ENCODE measurements around the gene FKBP1A. TPM values are rescaled to one million over a fixed set of nuclear protein-coding genes. Genes with fewer than 3 reads are reported as not detected.

The FKBP1A gene
- total and polyA plus RNA-seq, 2 of the 4 experiments (the other 2 are of a cell fraction): 120 to 528 TPM

- Histone ChIP-seq H3K14ac (replicated peaks; ENCODE audit: low read depth, low read length) (0 out of 2 replicates have a peak overlapping the region, but pooled peaks have one; percentile 23), H3K4me2 (ENCODE audit: low read depth, low read length) (no peak overlapping the region), H3K79me1 (ENCODE audit: low read depth in 1 of 2, low read length in 2 of 2) (no peaks in the 10 kb centered on the region), H2BK15ac (ENCODE audit: low read depth, low read length) (no peak overlapping the region; the same call in 2 of the 3 replicates), H2BK5ac (ENCODE audit: low read depth, low read length, poor library complexity, severe bottlenecking) (peak overlapping the region; percentile 29), H3K4me1 (ENCODE audit: control insufficient read depth, insufficient read depth, low read length) (peaks cover 2% of the 10 kb centered on the region), H4K8ac (ENCODE audit: low read depth in 2 of 2, low read length in 2 of 2) (no peak overlapping the region), H3K4me3 (ENCODE audit: insufficient read depth, low read depth, low read length) (no peak overlapping the region), H3K56ac (ENCODE audit: extremely low read depth, insufficient read depth, low read length) (no peak overlapping the region), H4K5ac (ENCODE audit: low read depth, low read length) (no peak overlapping the region), H2AK5ac (ENCODE audit: low read depth, low read length) (peak overlapping the region; percentile 81), H3K27me3 (ENCODE audit: control insufficient read depth, insufficient read depth, low read length) (no peaks in the 10 kb centered on the region), H2AK9ac (replicated peaks; ENCODE audit: low read depth, low read length, poor library complexity) (no peak overlapping the region), H3K9me3 (ENCODE audit: control insufficient read depth, insufficient read depth, low read length) (no peaks in the 10 kb centered on the region), H3K18ac (ENCODE audit: low read depth, low read length) (peak overlapping the region; percentile 11; the same call in 1 of the 2 replicates), H3K36me3 (ENCODE audit: control insufficient read depth, insufficient read depth, low read length) (no peaks in the 10 kb centered on the region), H2BK20ac (ENCODE audit: low read depth, low read length) (peak overlapping the region; percentile 7; the same call in 1 of the 2 replicates), H3K23ac (ENCODE audit: low read depth, low read length) (no peak overlapping the region), H3K9me1 (ENCODE audit: insufficient read depth, low read length) (peaks cover 4% of the 10 kb centered on the region; the same call in 1 of the 2 replicates), H2BK120ac (ENCODE audit: low read depth, low read length) (peak overlapping the region; percentile 13; the same call in 1 of the 2 replicates), H2AFZ (replicated peaks; ENCODE audit: low read length, poor library complexity) (no peak overlapping the region), H3K27ac (ENCODE audit: insufficient read depth, low read length) (no peak overlapping the region), H3K4ac (ENCODE audit: low read depth, low read length) (peak overlapping the region; percentile 12; the same call in 1 of the 2 replicates), H3K9ac (ENCODE audit: low read depth, low read length) (no peak overlapping the region), H4K20me1 (ENCODE audit: insufficient read depth, low read length) (no peaks in the 10 kb centered on the region), H4K91ac (ENCODE audit: insufficient read depth, low read depth, low read length) (no peak overlapping the region)
- intact Hi-C loops (cut with micrococcal nuclease): loop anchor here (5.0 kb wide), 3 partner anchors 37 to 227 kb away; no protein-coding TSS in a partner anchor
- dilution Hi-C loops (cut with HindIII; ENCODE audit: low sequenced_read_pairs, unreplicated experiment): no loop called here
- POLR2A ChIA-PET (ENCODE audit: unreplicated experiment): interaction anchor here (0.6 kb wide), 1 partner anchor 41 kb away, joined by 6 read pairs; no protein-coding TSS in a partner anchor
- no TSS peak for BruUV-seq (replicated peaks)
- CTCF ChIA-PET: interaction anchor here (0.6 to 1.5 kb wide), 2 partner anchors 122 to 192 kb away, joined by 3 to 5 read pairs; no protein-coding TSS in a partner anchor
- DNase-seq (peak; percentile 92), ATAC-seq (ENCODE audit: low read depth) (peak; percentile 79)
- WGBS, 2 experiments (ENCODE audit: extremely low coverage in 2 of 2, insufficient read length in 1 of 2): no CpG with 5 or more reads among the region's 2 CpGs
- in situ Hi-C loops (cut with MboI; ENCODE audit: low sequenced_read_pairs): no loop called here
- no peak for TF ChIP-seq MXI1 (IDR thresholded peaks at IDR 0.05; ENCODE audit: borderline replicate concordance, low read depth, low read length)
- no peak for TF ChIP-seq CTCF (conservative IDR thresholded peaks at IDR 0.05; ENCODE audit: low read depth, low read length)
- TF ChIP-seq USF2 (IDR thresholded peaks at IDR 0.05; ENCODE audit: low read depth, low read length): no peak
- TF ChIP-seq CEBPB (IDR thresholded peaks at IDR 0.05; ENCODE audit: low read depth, low read length): peak; percentile 54; the same call in 1 of the 2 replicates
- TF ChIP-seq RCOR1 (IDR thresholded peaks at IDR 0.05; ENCODE audit: insufficient replicate concordance, low read length): no peak
- no peak for TF ChIP-seq MAZ (IDR thresholded peaks at IDR 0.05; ENCODE audit: borderline replicate concordance, low read depth, low read length)
- TF ChIP-seq RAD21 (IDR thresholded peaks at IDR 0.05; ENCODE audit: low read length): no peak
- TF ChIP-seq NFE2L2 (IDR thresholded peaks at IDR 0.05; ENCODE audit: low read depth, low read length): no peak
- TF ChIP-seq POLR2A (IDR thresholded peaks at IDR 0.05; ENCODE audit: low read depth, low read length): no peak
- TF ChIP-seq CHD1 (IDR thresholded peaks at IDR 0.05; ENCODE audit: low read depth, low read length): no peak
- no peak for TF ChIP-seq MAFK (IDR thresholded peaks at IDR 0.05; ENCODE audit: low read depth, low read length)
- no peak for TF ChIP-seq ELK1 (IDR thresholded peaks at IDR 0.05; ENCODE audit: borderline replicate concordance, low read depth, low read length)
- no peak for TF ChIP-seq FOS (IDR thresholded peaks at IDR 0.05; ENCODE audit: low read depth, low read length)
- TF ChIP-seq SMC3 (IDR thresholded peaks at IDR 0.05; ENCODE audit: low read depth, low read length): peak; percentile 14; the same call in 1 of the 2 replicates
Measured at GRCh38 chr20:1434571-1435336, 41.9 kb upstream of the FKBP1A start.
